SHP77 treated with DMSO at 0.1 percent for 48 hours (cell line): ENCODE measurements around the gene HYDIN.
A peak's percentile ranks its signal among the peaks of the same experiment; 100 is the strongest.
"Not testable (repeated sequence)": the region's sequence is repeated elsewhere in the genome, so short reads cannot be mapped to it uniquely, and the experiment has no call there.

Experiments used
- DNase-seq: peaks from one replicate; lab custom pipeline; 2025; lab: John Stamatoyannopoulos, UW

The HYDIN gene

GRCh38 chr16:70851299-70851698 is 379.2 kb downstream of the HYDIN start:
- not testable (repeated sequence) for DNase-seq

GRCh38 chr16:70823498-70824118 is 406.9 kb downstream of the HYDIN start:
- not testable (repeated sequence) for DNase-seq

- not testable (repeated sequence) for DNase-seq
Observed at GRCh38 chr16:70822734-70823133, 407.8 kb downstream of the HYDIN start.

GRCh38 chr16:70818088-70818487 is 412.4 kb downstream of the HYDIN start:
- not testable (repeated sequence) for DNase-seq

- DNase-seq, result no peak
Observed at GRCh38 chr16:70809392-70810060, 421.0 kb downstream of the HYDIN start.

GRCh38 chr16:70808371-70808770 is 422.2 kb downstream of the HYDIN start:
- DNase-seq, result no peak

GRCh38 chr16:70805787-70806186 is 424.7 kb downstream of the HYDIN start:
- no peak for DNase-seq

GRCh38 chr16:70805380-70805779 is 425.1 kb downstream of the HYDIN start:
- DNase-seq, result no peak

GRCh38 chr16:70804734-70805169 is 425.8 kb downstream of the HYDIN start:
- DNase-seq, result no peak

- DNase-seq, result no peak
Observed at GRCh38 chr16:70804153-70804733, 426.3 kb downstream of the HYDIN start.

GRCh38 chr16:70803319-70803718 is 427.2 kb downstream of the HYDIN start:
- no peak for DNase-seq

- no peak for DNase-seq
Observed at GRCh38 chr16:70801611-70802010, 428.9 kb downstream of the HYDIN start.

GRCh38 chr16:70800781-70801480 is 429.6 kb downstream of the HYDIN start, which contains the start of gene VAC14:
Gene VAC14, minus strand, starts transcription at chr16:70801158. Its CDS starts 258 bp downstream, at chr16:70800900.
- peak; percentile 98 for DNase-seq

GRCh38 chr16:70800311-70800710 is 430.2 kb downstream of the HYDIN start:
- DNase-seq, result no peak

GRCh38 chr16:70796301-70796700 is 434.2 kb downstream of the HYDIN start:
- no peak for DNase-seq

- no peak for DNase-seq
Observed at GRCh38 chr16:70795296-70795912, 435.1 kb downstream of the HYDIN start.

GRCh38 chr16:70793851-70794502 is 436.5 kb downstream of the HYDIN start:
- DNase-seq, result no peak

- no peak for DNase-seq
Observed at GRCh38 chr16:70790815-70791214, 439.7 kb downstream of the HYDIN start.

GRCh38 chr16:70789595-70790447 is 440.7 kb downstream of the HYDIN start:
- DNase-seq, result no peak
